HL-60/S4 treated with retinoic acid at 250 ng/mL for 4 days and 3 days (cell line): ENCODE data around the gene EHD1.

ENCODE experiments used
- in situ Hi-C: fragments of 300-500 bp; cut with MboI; formaldehyde crosslinking; loops from 2 replicates; pipeline ENCODE4 v1.7.0; 2022; ENCODE audit warnings: low sequenced_read_pairs

Gene EHD1

DNA sequence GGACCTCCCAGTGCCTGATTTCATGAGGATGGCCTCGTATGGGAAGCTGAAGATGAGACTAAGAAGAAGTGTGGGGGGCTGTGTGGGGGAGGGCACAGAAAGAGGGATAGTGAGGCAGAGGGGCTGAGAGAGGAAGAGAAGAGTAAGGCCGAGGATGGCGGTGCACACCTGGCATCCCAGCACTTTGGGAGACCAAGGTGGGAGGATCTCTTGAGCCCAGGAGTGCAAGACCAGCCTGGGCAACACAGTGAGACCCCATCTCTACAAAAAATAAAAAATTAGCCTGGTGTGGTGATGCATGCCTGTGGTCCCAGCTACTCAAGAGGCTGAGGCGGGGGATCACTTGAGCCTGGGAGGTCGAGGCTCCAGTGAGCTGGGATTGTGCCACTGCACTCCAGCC lies 13.5 kb upstream of the EHD1 start:
- in situ Hi-C loops: loop anchor here (5.0 kb wide), 1 partner anchor 45 kb away; no protein-coding TSS in a partner anchor

DNA sequence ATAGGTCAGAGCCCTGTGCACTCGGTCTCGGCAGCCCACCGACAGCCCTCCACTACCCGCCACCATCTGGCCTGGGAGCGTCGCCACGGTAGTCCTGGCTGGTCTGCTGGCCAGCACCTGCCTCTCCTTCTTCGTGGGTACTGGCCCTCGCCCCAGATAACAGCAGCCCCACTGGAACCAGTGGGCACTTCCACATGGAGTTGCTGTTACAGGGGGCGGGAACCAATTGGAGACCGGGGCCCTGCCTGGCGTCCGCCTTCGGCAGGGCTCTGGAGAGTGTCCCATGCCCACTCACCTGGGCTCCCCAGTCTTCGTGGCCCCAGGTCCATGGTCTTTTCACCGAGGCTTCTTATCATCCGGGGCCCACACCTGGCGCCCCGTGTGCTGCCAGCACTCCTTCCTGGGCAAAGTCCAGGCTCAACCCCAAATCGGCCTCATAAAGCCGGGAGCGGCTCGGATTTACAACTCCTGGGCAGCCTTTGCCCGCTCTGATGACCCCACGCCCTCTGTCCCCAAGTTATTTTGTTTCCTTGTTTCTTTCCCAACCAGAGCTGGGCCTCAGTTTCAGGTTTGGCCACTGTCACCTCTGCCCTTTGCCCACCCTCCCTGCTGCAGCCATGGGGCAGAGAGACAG lies 12.9 kb upstream of the EHD1 start:
- in situ Hi-C loops: loop anchor here (5.0 kb wide), 1 partner anchor 44 kb away; no protein-coding TSS in a partner anchor

DNA sequence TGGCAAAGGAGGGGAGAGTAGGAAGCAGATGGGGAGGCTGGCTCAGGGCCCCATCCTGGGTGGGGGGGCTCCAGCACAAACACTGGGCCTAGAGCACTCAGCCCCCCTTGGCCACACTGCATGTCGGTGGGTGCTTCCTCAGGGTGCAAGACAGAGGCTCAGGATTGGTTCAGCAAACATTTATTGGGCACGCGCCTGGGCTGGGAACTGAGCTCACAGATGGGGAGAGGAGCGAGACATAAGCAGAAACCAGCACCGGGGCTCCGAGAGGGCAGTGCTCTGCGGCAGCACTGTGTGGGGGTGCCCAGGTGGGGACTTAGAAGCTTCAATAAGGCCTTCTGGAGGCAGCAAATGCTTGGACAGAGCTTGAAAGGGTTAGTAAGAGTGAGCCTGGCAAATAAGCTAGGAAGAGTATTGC lies 12.1 kb upstream of the EHD1 start:
- in situ Hi-C loops: loop anchor here (5.0 kb wide), 1 partner anchor 43 kb away; no protein-coding TSS in a partner anchor

DNA sequence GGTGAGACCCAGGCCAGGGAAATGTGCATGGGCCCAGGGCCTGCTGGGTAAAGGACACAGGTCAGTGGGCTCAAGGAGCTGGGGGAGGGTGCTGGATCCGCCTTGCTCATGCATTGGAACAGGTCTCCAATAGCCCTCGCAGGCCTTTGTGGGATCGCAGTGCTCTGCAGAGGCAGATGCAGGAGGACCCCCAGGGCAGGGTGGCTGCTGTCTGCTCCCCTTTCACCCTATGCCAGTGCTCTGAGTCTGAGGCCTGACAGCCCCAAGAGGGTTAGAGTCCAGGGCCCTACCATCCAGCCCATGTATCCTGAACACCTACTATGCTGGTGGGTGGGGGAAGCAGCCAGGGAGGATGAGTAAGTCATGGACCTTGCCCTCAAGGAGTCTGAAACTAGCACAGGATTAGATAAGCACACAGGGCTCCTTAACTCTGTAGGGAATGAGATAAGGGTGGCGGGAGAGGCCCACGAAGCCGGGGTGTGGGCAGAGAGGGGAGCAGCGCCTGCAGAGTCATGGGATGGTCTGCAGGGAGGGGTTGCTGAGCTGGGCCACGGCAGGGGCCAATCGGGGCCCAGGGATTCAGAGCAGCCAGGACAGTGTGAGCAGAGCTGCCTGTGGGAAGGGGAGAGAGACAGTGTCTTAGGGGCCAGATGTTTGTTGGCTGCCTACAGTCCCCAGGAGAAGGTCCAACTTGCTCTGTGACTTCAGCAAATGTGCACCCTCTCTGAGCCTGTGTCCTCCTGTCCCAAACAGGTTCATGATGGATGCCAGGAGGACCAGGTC lies 10.5 kb upstream of the EHD1 start:
- in situ Hi-C loops: no loop called here

DNA sequence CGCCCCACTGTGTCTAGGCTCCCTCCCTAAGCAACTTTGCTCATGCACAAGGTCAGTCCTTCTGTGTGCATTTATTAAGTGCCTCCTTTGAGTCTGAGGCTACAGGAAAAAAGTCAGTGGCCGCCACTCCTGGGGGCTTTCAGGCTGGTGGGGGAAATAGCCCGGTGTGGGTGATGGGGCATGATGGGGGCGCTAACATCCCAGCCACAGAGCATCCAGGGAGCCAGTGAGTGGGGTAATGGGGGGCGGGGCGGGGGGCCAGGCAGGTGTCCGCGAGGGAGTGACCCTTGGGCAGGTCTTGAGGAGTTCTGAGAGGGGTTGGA lies 9.9 kb upstream of the EHD1 start:
- in situ Hi-C loops: no loop called here

DNA sequence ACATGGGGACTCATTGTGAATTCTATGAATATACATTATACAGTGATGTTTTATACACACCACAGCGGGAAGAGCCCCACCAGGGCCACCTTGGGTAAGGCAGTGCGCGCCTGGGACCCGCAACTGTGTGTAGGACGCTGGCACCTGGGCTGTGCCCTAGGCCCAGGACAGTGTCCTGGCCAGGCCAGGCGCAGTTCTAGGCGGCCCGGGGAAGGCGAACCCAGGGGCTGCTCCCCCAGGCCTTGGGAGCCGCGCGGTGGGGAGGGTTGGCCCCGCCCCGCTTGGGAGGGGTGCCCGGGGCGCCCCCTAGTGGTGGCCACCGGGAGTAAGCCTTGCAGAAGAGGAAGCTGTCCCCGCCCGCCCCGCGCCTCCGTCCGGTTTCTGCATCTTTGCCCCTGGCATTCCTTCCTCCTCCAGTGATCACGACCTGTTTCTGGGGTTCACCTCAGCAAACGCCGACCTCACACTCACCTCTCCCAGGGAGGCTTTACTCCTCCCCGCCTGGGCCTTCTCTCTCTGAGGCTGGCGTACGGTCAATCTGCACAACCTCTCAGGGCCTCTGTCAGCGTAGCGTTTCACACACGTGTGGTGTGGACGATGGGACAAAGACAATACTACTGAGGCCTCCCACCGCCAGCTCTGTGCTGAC lies 9.5 kb upstream of the EHD1 start:
- in situ Hi-C loops: no loop called here

DNA sequence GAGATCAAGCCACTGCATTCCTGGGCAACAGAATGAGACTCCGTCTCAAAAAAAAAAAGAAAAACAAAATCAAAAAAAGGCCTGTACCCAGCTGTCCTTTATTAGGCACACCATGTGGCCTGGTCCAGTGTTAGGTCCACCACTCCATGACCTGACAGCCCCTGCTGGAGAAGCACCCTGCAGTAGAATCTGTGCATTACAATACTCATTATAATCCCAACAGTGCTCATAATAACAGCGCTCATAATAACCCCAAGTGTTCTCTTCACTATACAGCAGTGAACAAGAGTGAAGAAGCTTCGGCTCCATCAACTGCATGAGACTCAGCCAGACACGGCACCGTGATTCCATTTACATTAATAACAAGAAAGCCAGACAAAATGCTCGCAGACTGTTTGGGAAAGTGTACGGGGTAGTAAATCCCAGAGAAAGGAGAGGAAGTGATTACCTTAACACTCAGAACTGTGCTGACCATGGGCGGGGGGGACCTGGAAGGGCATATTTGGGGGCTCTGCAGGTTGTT lies 8.9 kb upstream of the EHD1 start:
- in situ Hi-C loops: no loop called here

DNA sequence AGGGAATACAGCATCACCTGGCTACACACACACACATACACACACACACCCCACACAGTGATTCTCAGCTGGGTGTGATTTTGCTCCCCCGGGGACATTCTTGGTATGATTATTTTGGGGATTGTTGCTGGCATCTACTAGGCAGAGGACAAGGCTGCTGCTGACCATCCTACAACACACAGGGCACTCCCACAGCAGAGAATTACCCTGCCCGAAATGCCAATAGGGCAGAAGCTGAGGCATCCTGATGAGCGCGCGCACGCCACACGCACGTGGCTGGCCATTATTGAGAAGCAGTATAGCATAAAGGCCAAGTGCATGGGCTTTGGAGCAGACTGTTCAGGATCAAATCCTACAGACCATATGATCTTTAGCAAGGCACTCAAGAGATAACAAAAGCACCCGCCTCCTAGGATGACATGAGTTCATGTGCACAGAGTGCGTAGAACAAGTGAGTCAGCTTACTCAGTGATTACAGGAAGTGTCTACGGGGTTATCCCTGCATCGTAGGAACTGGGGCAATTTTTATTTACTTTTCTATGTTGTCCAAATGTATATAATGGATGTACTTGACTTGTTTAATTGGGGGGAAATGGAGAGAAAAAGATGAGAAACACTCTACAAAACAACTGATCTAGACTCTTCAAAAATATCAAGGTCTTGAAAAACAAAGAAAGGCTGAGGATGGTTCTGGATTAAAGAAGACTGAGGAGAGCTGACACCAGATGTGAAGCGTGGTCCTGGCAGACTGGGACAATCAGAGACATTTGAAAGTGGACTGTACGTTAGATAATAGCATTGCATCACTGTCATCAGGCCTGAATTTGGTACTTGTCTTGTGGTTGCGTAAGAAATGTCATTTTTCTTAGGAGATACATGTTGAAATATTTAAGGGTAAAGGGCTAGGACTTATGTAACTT lies 7.2 kb upstream of the EHD1 start:
- in situ Hi-C loops: no loop called here

DNA sequence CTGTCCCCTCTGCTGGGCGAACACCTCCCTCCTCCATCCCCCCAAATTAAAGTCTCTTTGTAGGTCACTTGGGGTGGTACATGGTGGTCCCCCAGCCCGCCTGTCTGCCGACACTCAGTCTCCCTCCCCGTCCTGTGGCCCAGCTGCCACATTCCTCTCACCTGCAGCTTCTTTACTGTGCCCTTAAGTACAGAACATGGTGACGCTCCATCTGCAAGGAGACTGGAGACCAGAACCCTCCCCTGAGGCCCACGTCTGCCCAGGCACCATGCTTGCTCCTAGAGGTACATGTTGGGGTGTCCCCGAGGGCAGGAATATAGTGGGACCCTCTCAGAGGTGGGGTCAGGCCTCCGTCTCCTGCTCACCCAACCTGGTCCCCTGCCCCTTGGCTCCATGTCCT lies 5.6 kb upstream of the EHD1 start:
- in situ Hi-C loops: no loop called here

DNA sequence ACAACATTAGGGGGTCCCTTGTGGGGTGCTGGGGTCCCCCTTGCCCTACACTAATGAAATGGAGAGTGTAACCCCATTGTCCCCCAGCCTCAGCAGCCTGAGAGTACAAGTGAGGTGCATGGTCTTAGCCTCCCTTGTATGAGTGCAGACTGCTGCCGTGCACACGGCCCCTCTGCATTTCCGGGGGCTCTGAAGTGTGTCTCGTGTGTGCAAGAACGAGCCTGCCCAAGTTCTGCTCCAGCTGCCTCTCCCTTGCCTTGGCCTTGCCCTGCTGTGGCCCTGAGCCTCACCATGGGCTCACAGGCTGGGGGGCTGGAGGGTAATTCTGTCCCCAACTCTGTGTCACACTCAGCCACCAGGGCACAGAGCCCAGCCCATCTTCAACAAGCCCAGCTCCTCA lies 5.2 kb upstream of the EHD1 start:
- in situ Hi-C loops: no loop called here

DNA sequence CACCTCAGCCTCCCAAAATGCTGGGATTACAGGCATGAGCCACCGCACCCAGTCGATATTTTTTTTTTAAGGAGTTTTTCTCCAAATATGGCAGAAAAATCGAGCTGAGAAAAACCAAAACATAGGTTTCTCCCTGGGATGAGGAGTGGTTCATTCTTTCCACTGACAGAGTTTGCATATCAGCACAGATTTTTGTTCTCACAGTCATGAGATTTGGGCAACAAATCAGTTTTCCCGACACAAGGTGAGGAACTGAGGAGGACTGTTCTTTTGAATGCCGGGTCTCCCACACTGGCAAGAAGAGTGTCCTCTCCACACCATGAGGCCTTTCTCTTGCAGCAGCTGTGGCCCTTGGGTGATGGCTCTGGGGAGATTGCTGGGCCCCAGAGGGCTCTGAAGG lies 3.8 kb upstream of the EHD1 start:
- in situ Hi-C loops: no loop called here

DNA sequence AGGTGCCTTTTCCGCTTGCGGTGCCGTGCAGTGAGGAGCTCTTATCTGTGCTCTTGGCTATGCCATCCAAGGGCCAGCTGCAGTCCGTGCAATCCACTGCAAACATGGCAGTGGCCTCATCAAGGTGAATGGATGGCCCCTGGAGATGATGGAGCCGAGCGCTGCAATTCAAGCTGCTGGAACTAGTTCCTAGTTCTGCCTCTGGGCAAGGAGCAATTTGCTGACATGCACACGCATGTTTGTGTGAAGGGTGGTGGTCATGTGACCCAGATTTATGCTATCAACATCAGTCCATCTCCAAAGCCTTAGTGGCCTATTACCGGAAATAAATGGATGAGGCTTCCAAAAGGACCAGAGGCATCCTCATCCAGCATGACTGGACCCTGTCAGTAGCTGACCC lies 3.1 kb upstream of the EHD1 start:
- in situ Hi-C loops: no loop called here

DNA sequence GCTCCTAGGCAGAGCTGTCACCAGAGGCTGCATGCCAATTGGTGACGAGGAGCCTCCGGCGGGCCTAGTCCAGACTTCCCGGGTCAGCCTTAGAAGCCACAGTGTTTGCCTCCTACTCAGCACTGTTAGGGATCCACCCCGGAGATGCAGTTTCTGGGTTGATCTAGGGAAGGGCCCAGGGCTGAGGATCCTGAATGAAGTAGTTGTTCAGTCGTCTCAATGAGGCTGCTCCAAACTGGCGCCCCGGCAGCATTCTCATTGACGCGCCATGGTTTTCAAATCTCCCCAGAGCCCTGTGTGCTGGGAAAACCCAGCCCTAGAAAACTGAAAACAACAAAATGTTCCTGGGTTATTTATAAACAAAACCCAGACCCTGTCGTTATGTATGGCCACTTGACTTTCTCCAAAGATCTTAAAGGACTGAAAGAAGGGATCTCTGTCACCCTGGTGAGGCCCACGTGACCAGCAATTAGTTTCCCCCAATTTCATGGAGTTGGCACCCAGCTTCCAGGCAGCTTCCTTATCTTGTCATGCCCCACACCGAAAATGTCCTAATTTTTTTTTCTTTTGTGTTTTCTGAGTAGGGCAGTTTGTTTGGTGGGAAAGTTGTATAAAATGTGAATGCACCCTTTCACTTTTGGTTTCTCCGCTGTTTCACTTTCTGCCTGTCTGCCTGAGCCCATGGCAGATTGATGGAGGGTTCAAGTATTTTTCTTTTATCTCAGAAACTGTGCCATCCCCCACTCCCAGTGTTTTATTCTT lies 2.0 kb upstream of the EHD1 start:
- in situ Hi-C loops: no loop called here

DNA sequence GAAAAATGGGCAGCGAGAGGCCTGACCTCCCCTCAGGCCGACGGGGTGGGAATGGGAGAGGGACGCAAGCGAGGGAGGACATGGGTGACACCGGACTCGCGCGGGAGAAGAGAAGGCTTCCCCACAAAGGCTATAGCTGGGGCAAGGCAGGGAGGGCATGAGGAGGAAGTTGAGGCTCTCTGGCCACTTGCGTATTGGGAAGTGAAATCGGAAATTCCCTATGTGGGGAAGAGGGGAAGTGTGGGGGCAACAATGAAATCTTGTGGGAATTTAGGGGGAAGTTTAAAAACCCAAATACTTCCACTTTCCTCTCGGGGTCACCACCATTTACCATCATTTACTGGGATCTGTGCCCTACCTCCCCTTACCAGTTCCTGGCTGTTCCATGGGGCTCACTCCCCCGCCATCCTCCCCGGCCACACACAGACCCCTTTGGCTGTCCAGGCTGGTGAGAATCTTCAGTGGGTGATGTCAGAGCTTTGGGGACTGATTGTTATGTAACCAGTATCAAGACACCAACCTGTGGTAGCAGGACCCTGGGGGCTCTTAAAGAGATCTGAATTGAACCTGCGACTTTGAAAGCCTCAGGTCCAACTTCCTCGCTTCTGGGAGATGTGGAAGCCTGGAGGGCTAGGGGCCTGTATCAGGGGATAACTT lies 951 bp upstream of the EHD1 start:
- in situ Hi-C loops: no loop called here

DNA sequence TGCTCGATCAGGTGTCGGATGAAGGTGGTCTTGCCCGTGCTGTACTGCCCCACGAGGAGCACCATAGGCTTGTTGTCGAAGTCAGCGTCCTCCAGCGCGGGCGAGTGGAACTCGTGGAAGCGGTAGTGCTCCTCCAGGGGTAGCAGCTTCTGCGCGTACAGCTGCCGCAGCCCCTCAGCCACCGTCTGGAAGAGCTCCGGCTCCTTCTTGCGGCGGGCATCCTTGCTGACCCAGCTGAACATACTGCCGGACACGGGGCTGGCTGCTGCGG lies 263 bp downstream of the EHD1 start:
- in situ Hi-C loops: no loop called here

DNA sequence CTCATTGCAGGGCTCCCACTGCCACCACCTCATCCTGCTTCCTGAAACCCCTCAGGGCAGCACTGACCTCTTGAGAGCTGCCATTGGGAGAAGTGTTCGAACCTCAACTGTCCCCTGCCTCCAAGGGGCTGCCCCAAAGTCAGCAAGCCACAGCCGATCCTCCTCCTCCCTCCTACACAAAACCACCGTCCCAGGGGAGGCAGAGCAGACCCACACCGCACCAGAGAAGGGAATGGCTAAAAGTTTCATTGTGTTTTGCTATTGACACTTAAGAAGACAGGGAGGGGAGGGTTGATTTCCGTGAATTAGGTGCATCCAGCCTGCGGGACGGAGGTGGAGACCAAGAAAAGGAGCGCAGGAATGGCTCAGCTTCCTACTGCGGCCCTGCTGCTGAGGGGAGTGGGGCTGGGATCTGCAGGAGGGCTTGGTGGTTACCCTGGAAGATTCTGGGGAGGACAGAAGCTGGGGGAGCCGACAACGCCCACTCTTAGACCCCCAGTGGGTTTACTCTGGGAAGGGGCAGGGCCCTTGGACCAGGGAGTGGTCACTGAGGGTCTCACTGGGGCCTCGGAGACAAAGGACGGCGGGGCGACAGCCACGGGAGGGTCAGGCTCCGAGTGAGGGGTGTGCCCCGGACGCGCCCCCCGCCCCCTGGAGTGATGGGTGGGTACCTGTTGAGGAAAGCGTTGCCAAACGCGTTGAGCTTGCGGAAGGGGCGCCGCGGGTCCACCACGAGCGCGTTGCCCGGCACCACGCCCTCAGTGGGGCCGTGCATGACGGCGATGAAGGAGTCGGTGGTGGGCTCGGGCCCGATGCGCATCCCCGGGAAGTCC lies 815 bp downstream of the EHD1 start:
- in situ Hi-C loops: no loop called here

DNA sequence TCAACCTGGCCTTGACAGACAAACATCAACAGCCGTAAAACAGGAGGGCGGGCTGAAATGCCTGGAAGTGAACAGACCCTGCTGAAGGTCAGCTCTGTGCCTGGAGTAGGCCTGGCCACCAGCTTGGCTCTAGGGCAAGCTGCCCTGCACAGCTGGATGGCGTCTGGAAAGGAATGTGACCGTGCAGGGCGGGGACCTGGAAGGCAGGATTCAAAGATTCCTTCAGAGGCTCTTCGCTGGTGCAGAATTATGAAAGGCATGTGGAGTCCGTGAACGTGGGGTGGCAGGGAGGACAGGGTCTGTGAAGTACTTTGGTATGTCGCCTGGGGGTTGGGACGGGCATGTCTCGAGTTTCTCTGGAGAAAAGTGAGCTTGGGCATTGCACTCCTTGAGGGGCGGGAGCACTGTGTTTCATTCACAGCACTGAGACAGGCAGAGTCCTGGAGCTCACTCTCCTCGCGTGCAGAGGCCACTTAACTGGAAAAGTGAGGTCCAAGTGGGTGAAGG lies 1.5 kb downstream of the EHD1 start:
- in situ Hi-C loops: no loop called here

DNA sequence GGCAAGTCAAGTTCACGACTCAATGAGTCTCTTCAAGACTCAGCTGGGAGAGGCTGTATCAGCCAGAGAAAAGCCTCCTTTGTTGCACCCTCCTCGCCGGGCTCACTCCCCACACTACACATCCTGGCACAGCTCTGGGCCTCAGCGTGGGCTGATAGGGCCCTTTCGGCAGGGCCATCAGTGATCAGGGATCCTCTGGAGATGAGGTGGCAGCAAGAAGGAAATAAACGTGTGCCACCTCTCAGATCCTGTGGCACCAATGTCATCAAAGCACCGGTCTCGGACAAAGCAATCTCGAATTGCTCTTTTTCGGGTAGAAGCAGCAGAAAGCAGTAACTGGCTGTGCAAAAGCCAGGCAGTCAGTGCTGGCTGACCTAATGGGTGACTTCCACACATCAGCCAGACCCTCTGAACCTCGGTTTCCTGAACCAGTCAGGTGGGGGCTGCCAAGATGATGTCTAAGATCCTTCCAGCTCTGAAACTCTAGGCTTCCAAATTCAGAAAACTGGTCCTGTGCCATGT lies 2.1 kb downstream of the EHD1 start:
- in situ Hi-C loops: no loop called here
